Tibial nerve (tissue), 3 donors: ENCODE results near the gene UPF3B.

Experiments used
- POLR2A ChIP-seq, 2 donors: fragments of 450-650 bp; IDR thresholded peaks; one replicate each; pipeline ENCODE4 v1.6.1; 2017; ENCODE audit warnings: antibody characterized with exemption in 2 of 2, mild to moderate bottlenecking in 2 of 2, moderate library complexity in 2 of 2
- TF ChIP-seq, protein P1 (sequence below), 5 experiments: fragments of 200-600 bp in 3 of 5; fragments of 450-650 bp in 2 of 5; sonication (generic) in 3 of 5; IDR thresholded peaks; one replicate each; pipeline ENCODE4 v1.5.1; 2016 to 2019; ENCODE audit warnings: antibody characterized with exemption in 5 of 5, mild to moderate bottlenecking in 3 of 5, moderate library complexity in 2 of 5

GRCh38 chrX:119871245-119871598, 18.5 kb upstream of the UPF3B start:
- TF ChIP-seq POLR2A (IDR thresholded peaks at IDR 0.05), result no peak
- TF ChIP-seq, protein P1, sequence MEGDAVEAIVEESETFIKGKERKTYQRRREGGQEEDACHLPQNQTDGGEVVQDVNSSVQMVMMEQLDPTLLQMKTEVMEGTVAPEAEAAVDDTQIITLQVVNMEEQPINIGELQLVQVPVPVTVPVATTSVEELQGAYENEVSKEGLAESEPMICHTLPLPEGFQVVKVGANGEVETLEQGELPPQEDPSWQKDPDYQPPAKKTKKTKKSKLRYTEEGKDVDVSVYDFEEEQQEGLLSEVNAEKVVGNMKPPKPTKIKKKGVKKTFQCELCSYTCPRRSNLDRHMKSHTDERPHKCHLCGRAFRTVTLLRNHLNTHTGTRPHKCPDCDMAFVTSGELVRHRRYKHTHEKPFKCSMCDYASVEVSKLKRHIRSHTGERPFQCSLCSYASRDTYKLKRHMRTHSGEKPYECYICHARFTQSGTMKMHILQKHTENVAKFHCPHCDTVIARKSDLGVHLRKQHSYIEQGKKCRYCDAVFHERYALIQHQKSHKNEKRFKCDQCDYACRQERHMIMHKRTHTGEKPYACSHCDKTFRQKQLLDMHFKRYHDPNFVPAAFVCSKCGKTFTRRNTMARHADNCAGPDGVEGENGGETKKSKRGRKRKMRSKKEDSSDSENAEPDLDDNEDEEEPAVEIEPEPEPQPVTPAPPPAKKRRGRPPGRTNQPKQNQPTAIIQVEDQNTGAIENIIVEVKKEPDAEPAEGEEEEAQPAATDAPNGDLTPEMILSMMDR (IDR thresholded peaks at IDR 0.05), result no peak
